Skeletal muscle cell (primary cell): ENCODE results near the gene PAFAH1B2.
"Not testable (repeated sequence)": the region's sequence is repeated elsewhere in the genome, so short reads cannot be mapped to it uniquely, and the experiment has no call there.

Experiments used
- DNase-seq: peaks from one replicate; pipeline ENCODE4 v3.0.0-alpha.2; 2010; ENCODE audit warnings: low read depth
- H3K4me3 ChIP-seq: 2 replicates; pipeline ENCODE4 v1.5.1; 2011; ENCODE audit warnings: low read depth, mild to moderate bottlenecking, control low read depth, low read length, moderate library complexity

Gene PAFAH1B2

GRCh38 chr11:117170210-117170609, 26.1 kb downstream of the PAFAH1B2 start:
- no peak overlapping the region for H3K4me3 ChIP-seq
- DNase-seq = no peak

- no peak overlapping the region for H3K4me3 ChIP-seq
- no peak for DNase-seq
Observed at GRCh38 chr11:117171007-117171403, 26.9 kb downstream of the PAFAH1B2 start.

GRCh38 chr11:117171404-117172061, 27.4 kb downstream of the PAFAH1B2 start:
- DNase-seq = peak; percentile 17

GRCh38 chr11:117172724-117173421, 28.8 kb downstream of the PAFAH1B2 start:
- H3K4me3 ChIP-seq = no peak overlapping the region
- no peak for DNase-seq

More at GRCh38 chr11:117171404-117172061, 27.4 kb downstream of the PAFAH1B2 start:
- no peak overlapping the region for H3K4me3 ChIP-seq

- no peak for DNase-seq
- H3K4me3 ChIP-seq = no peak overlapping the region
Observed at GRCh38 chr11:117175104-117175503, 31.0 kb downstream of the PAFAH1B2 start.

- DNase-seq = no peak
- H3K4me3 ChIP-seq = no peak overlapping the region
Observed at GRCh38 chr11:117175781-117176180, 31.7 kb downstream of the PAFAH1B2 start.

- no peak for DNase-seq
- no peak overlapping the region for H3K4me3 ChIP-seq
Observed at GRCh38 chr11:117176186-117176585, 32.1 kb downstream of the PAFAH1B2 start.

- peak overlapping the region; percentile 82 for H3K4me3 ChIP-seq
- DNase-seq = no peak
Observed at GRCh38 chr11:117177534-117178209, 33.6 kb downstream of the PAFAH1B2 start.

- H3K4me3 ChIP-seq = peak within 1 kb of the TSS; percentile 82
- peak; percentile 84 for DNase-seq
Observed at GRCh38 chr11:117178210-117179034, 34.3 kb downstream of the PAFAH1B2 start, which contains the start of gene SIDT2. Gene SIDT2 (plus strand): TSS chr11:117178743. CDS start chr11:117179264, 521 bp downstream.

- peak overlapping the region; percentile 82 for H3K4me3 ChIP-seq
- DNase-seq = no peak
Observed at GRCh38 chr11:117179048-117179999, 35.2 kb downstream of the PAFAH1B2 start.

- peak overlapping the region; percentile 82 for H3K4me3 ChIP-seq
Observed at GRCh38 chr11:117180020-117180419, 35.9 kb downstream of the PAFAH1B2 start.

GRCh38 chr11:117180661-117181585, 36.8 kb downstream of the PAFAH1B2 start:
- H3K4me3 ChIP-seq = no peak overlapping the region
- peak; percentile 30 for DNase-seq

More at GRCh38 chr11:117180020-117180419, 35.9 kb downstream of the PAFAH1B2 start:
- no peak for DNase-seq

- H3K4me3 ChIP-seq = no peak overlapping the region
Observed at GRCh38 chr11:117181586-117182550, 37.8 kb downstream of the PAFAH1B2 start.

GRCh38 chr11:117182551-117182935, 38.5 kb downstream of the PAFAH1B2 start:
- no peak overlapping the region for H3K4me3 ChIP-seq
- no peak for DNase-seq

More at GRCh38 chr11:117181586-117182550, 37.8 kb downstream of the PAFAH1B2 start:
- DNase-seq = no peak

- not testable (repeated sequence) for DNase-seq
Observed at GRCh38 chr11:117183178-117183577, 39.1 kb downstream of the PAFAH1B2 start.

GRCh38 chr11:117183724-117184349, 39.8 kb downstream of the PAFAH1B2 start:
- H3K4me3 ChIP-seq = no peak overlapping the region
- no peak for DNase-seq

More at GRCh38 chr11:117183178-117183577, 39.1 kb downstream of the PAFAH1B2 start:
- not testable (repeated sequence) for H3K4me3 ChIP-seq
